Panc1 (cell line): ENCODE results near the gene MYO1A. TPM values are rescaled to one million over a fixed set of nuclear protein-coding genes. Genes with fewer than 3 reads are reported as not detected.

Experiments used
- ATAC-seq: fragments of 200-7000 bp; cut with Tn5 transposase; 2 replicates; pipeline ENCODE4 v1.9.1; 2020; ENCODE audit warnings: mild to moderate bottlenecking, moderate library complexity
- BruUV-seq: library from RNA; stranded (reverse); fragments of 400-500 nt; replicated peaks from 2 replicates; lab custom pipeline; 2021; lab: Mats Ljungman, UMichigan
- CTCF ChIA-PET: fragments of 300-600 bp; sonication (Branson Sonifier 250); formaldehyde crosslinking; loops from one replicate; lab custom pipeline; 2022; ENCODE audit warnings: antibody characterized with exemption; lab: Charles Lee
- POLR2A ChIA-PET: fragments of 300-600 bp; sonication (Branson Sonifier 250); formaldehyde crosslinking; loops from one replicate; lab custom pipeline; 2022; ENCODE audit warnings: antibody characterized with exemption; lab: Charles Lee
- DNase-seq: peaks from one replicate; pipeline ENCODE4 v3.0.0-alpha.2; 2010; ENCODE audit warnings: low read depth, low spot score
- H3K27ac ChIP-seq: 2 replicates; pipeline ENCODE4 v1.5.1; 2011; ENCODE audit warnings: mild to moderate bottlenecking, low read length, inconsistent platforms
- H3K27me3 ChIP-seq: fragments of 200-500 bp; sonication (Bioruptor generic); 2 replicates; pipeline ENCODE4 v1.6.0; 2014; ENCODE audit warnings: low read length, inconsistent platforms; ENCODE audit not compliant: control insufficient read depth, insufficient read depth
- H3K36me3 ChIP-seq: fragments of 200-500 bp; sonication (Bioruptor generic); 2 replicates; pipeline ENCODE4 v1.5.1; 2014; ENCODE audit warnings: inconsistent platforms, mild to moderate bottlenecking, low read length, moderate library complexity; ENCODE audit not compliant: control insufficient read depth, insufficient read depth
- H3K4me1 ChIP-seq: 2 replicates; pipeline ENCODE4 v1.5.1; 2011; ENCODE audit warnings: inconsistent platforms, mild to moderate bottlenecking, low read length, moderate library complexity; ENCODE audit not compliant: control insufficient read depth, insufficient read depth
- H3K4me3 ChIP-seq, 2 experiments: 2 replicates each; pipeline ENCODE4 v1.5.1; 2011 to 2012; ENCODE audit warnings: low read depth in 2 of 2, low read length in 2 of 2, mild to moderate bottlenecking in 2 of 2, inconsistent platforms in 1 of 2, moderate library complexity in 1 of 2
- H3K9me3 ChIP-seq: fragments of 200-500 bp; sonication (Bioruptor generic); 2 replicates; pipeline ENCODE4 v1.5.1; 2014; ENCODE audit warnings: low read depth, mild to moderate bottlenecking, inconsistent platforms, low read length, moderate library complexity; ENCODE audit not compliant: control insufficient read depth, insufficient read depth
- CTCF ChIP-seq: fragments of 450-650 bp; IDR thresholded peaks from 2 replicates; pipeline ENCODE4 v1.5.1; 2017; ENCODE audit warnings: mild to moderate bottlenecking
- POLR2AphosphoS5 ChIP-seq: IDR thresholded peaks from 2 replicates; pipeline ENCODE4 v1.6.1; 2012; ENCODE audit warnings: mild to moderate bottlenecking, low read depth, low read length, moderate library complexity
- SIN3A ChIP-seq: IDR thresholded peaks from 2 replicates; pipeline ENCODE4 v1.6.1; 2012; ENCODE audit warnings: low read depth, mild to moderate bottlenecking, low read length, moderate library complexity, borderline replicate concordance; ENCODE audit not compliant: insufficient read depth
- TCF7L2 ChIP-seq: IDR thresholded peaks from 2 replicates; pipeline ENCODE4 v1.6.1; 2011; ENCODE audit warnings: mild to moderate bottlenecking, low read depth, low read length, inconsistent platforms
- in situ Hi-C: cut with HindIII; loops from 2 replicates; pipeline ENCODE4 v1.10.0; 2016; ENCODE audit warnings: low sequenced_read_pairs, low pct_unique_long_range_greater_than_20kb
- intact Hi-C: fragments of 100-400 bp; cut with micrococcal nuclease; formaldehyde crosslinking; loops from one replicate; pipeline ENCODE4 v1.10.0; 2022; ENCODE audit not compliant: unreplicated experiment
- total RNA-seq: library from RNA; stranded (reverse); gene quantifications from one replicate; pipeline ENCODE4 v1.2.1, GENCODE V29; 2021; ENCODE audit not compliant: unreplicated experiment
- TF ChIP-seq, protein P1 (sequence below), 2 experiments: IDR thresholded peaks; 2 replicates each; pipeline ENCODE4 v1.6.1; 2011 to 2012; ENCODE audit warnings: low read depth in 2 of 2, control low read depth in 1 of 2, low read length in 1 of 2, mild to moderate bottlenecking in 1 of 2, moderate library complexity in 1 of 2; ENCODE audit not compliant: insufficient read depth in 1 of 2

The MYO1A gene
- total RNA-seq, 1 experiment from 2014 or later = not detected

DNA sequence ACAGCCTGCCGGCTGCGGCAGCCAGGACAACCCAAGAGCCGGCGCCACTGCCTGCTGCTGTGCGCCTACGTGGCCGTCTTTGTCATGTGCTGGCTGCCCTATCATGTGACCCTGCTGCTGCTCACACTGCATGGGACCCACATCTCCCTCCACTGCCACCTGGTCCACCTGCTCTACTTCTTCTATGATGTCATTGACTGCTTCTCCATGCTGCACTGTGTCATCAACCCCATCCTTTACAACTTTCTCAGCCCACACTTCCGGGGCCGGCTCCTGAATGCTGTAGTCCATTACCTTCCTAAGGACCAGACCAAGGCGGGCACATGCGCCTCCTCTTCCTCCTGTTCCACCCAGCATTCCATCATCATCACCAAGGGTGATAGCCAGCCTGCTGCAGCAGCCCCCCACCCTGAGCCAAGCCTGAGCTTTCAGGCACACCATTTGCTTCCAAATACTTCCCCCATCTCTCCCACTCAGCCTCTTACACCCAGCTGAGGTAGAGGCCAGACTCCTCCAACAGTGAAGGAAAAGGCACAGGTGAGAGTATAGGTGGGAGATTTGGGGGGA, 53.9 kb downstream of the MYO1A start:
- H3K27ac ChIP-seq = no peak overlapping the region
- intact Hi-C loops = no loop called here
- no peaks in the 10 kb centered on the region for H3K27me3 ChIP-seq
- TF ChIP-seq CTCF (no peak), POLR2AphosphoS5 (no peak), TCF7L2 (no peak), SIN3A (no peak)
- TF ChIP-seq, protein P1, sequence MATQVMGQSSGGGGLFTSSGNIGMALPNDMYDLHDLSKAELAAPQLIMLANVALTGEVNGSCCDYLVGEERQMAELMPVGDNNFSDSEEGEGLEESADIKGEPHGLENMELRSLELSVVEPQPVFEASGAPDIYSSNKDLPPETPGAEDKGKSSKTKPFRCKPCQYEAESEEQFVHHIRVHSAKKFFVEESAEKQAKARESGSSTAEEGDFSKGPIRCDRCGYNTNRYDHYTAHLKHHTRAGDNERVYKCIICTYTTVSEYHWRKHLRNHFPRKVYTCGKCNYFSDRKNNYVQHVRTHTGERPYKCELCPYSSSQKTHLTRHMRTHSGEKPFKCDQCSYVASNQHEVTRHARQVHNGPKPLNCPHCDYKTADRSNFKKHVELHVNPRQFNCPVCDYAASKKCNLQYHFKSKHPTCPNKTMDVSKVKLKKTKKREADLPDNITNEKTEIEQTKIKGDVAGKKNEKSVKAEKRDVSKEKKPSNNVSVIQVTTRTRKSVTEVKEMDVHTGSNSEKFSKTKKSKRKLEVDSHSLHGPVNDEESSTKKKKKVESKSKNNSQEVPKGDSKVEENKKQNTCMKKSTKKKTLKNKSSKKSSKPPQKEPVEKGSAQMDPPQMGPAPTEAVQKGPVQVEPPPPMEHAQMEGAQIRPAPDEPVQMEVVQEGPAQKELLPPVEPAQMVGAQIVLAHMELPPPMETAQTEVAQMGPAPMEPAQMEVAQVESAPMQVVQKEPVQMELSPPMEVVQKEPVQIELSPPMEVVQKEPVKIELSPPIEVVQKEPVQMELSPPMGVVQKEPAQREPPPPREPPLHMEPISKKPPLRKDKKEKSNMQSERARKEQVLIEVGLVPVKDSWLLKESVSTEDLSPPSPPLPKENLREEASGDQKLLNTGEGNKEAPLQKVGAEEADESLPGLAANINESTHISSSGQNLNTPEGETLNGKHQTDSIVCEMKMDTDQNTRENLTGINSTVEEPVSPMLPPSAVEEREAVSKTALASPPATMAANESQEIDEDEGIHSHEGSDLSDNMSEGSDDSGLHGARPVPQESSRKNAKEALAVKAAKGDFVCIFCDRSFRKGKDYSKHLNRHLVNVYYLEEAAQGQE (IDR thresholded peaks at IDR 0.05; ENCODE audit: insufficient read depth in 1 of 2, low read depth in 2 of 2, low read length in 1 of 2) = no peak
- H3K4me1 ChIP-seq = no peaks in the 10 kb centered on the region
- no peaks in the 10 kb centered on the region for H3K9me3 ChIP-seq
- POLR2A ChIA-PET = no interaction called here
- CTCF ChIA-PET = interaction anchor here (1.5 kb wide), 1 partner anchor 156 kb away, joined by 3 read pairs; no protein-coding TSS in a partner anchor
- no peak for DNase-seq
- no peak for ATAC-seq
- in situ Hi-C loops = no loop called here
- no peaks in the 10 kb centered on the region for H3K36me3 ChIP-seq
- no peak overlapping the region for H3K4me3 ChIP-seq
- no TSS peak for BruUV-seq

DNA sequence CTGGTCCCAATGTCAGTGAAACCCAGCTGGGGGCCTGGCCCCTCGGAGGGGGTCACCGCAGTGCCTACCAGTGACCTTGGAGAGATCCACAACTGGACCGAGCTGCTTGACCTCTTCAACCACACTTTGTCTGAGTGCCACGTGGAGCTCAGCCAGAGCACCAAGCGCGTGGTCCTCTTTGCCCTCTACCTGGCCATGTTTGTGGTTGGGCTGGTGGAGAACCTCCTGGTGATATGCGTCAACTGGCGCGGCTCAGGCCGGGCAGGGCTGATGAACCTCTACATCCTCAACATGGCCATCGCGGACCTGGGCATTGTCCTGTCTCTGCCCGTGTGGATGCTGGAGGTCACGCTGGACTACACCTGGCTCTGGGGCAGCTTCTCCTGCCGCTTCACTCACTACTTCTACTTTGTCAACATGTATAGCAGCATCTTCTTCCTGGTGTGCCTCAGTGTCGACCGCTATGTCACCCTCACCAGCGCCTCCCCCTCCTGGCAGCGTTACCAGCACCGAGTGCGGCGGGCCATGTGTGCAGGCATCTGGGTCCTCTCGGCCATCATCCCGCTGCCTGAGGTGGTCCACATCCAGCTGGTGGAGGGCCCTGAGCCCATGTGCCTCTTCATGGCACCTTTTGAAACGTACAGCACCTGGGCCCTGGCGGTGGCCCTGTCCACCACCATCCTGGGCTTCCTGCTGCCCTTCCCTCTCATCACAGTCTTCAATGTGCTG, 54.6 kb downstream of the MYO1A start:
- Histone ChIP-seq H3K4me1 (no peaks in the 10 kb centered on the region), H3K27ac (no peak overlapping the region), H3K27me3 (no peaks in the 10 kb centered on the region), H3K4me3 (no peak overlapping the region), H3K36me3 (no peaks in the 10 kb centered on the region), H3K9me3 (no peaks in the 10 kb centered on the region)
- POLR2A ChIA-PET = no interaction called here
- ATAC-seq = 0 out of 2 replicates have a peak, but pooled peaks have one; percentile 11
- CTCF ChIA-PET = interaction anchor here (1.5 kb wide), 1 partner anchor 155 kb away, joined by 3 read pairs; no protein-coding TSS in a partner anchor
- TF ChIP-seq CTCF (no peak), POLR2AphosphoS5 (no peak), SIN3A (no peak), TCF7L2 (no peak)
- TF ChIP-seq, protein P1 (IDR thresholded peaks at IDR 0.05; ENCODE audit: insufficient read depth in 1 of 2, low read depth in 2 of 2, low read length in 1 of 2) = no peak
- intact Hi-C loops = no loop called here
- in situ Hi-C loops = no loop called here
- no peak for DNase-seq
- BruUV-seq = no TSS peak
